ENCODE data around the gene MCTP1. TPM values are rescaled to one million over a fixed set of nuclear protein-coding genes. Genes with fewer than 3 reads are reported as not detected.
"Not testable (repeated sequence)": the region's sequence is repeated elsewhere in the genome, so short reads cannot be mapped to it uniquely, and the experiment has no call there.

The MCTP1 gene
- total and polyA plus RNA-seq, 4 donors: 8.2 to 54.6 (median 12.3) TPM

GRCh38 chr5:95216136-95216955, 68.5 kb downstream of the MCTP1 start:
- WGBS (ENCODE audit: insufficient coverage): 50% methylated on average over 1 of the region's 4 CpGs
- DNase-seq (ENCODE audit: low read depth in 4 of 6, low spot score in 6 of 6): peak in 1 of 6 donors; percentile 33
- Histone ChIP-seq H3K4me1 (ENCODE audit: control insufficient read depth, insufficient read depth, low read length) (no peaks in the 10 kb centered on the region), H3K9me3 (ENCODE audit: control insufficient read depth, insufficient read depth, low read length) (no peaks in the 10 kb centered on the region), H3K36me3 (ENCODE audit: control insufficient read depth, insufficient read depth, low read length) (no peaks in the 10 kb centered on the region), H3K27ac (ENCODE audit: low read depth, low read length) (no peak overlapping the region), H3K4me3 (ENCODE audit: low read depth, low read length) (no peak overlapping the region), H3K27me3 (ENCODE audit: control insufficient read depth, insufficient read depth, low read length) (no peaks in the 10 kb centered on the region)

GRCh38 chr5:95207811-95208210, 77.1 kb downstream of the MCTP1 start:
- not testable (repeated sequence) for H3K36me3 ChIP-seq (ENCODE audit: control insufficient read depth, insufficient read depth, low read length); H3K27me3 ChIP-seq (ENCODE audit: control insufficient read depth, insufficient read depth, low read length); H3K9me3 ChIP-seq (ENCODE audit: control insufficient read depth, insufficient read depth, low read length); H3K4me1 ChIP-seq (ENCODE audit: control insufficient read depth, insufficient read depth, low read length); H3K27ac ChIP-seq (ENCODE audit: low read depth, low read length); H3K4me3 ChIP-seq (ENCODE audit: low read depth, low read length); DNase-seq (ENCODE audit: low read depth in 4 of 6, low spot score in 6 of 6)
- WGBS (ENCODE audit: insufficient coverage): no CpG with 5 or more reads among the region's 5 CpGs

- no peaks in the 10 kb centered on the region for H3K9me3 ChIP-seq (ENCODE audit: control insufficient read depth, insufficient read depth, low read length)
- no peak overlapping the region for H3K27ac ChIP-seq (ENCODE audit: low read depth, low read length)
- 74% methylated on average over 2 of the region's 4 CpGs for WGBS (ENCODE audit: insufficient coverage)
- no peak overlapping the region for H3K4me3 ChIP-seq (ENCODE audit: low read depth, low read length)
- H3K4me1 ChIP-seq (ENCODE audit: control insufficient read depth, insufficient read depth, low read length): no peaks in the 10 kb centered on the region
- no peak for DNase-seq (ENCODE audit: low read depth in 4 of 6, low spot score in 6 of 6)
- no peaks in the 10 kb centered on the region for H3K36me3 ChIP-seq (ENCODE audit: control insufficient read depth, insufficient read depth, low read length)
- no peaks in the 10 kb centered on the region for H3K27me3 ChIP-seq (ENCODE audit: control insufficient read depth, insufficient read depth, low read length)
Measured at GRCh38 chr5:95194856-95195255, 90.0 kb downstream of the MCTP1 start.

GRCh38 chr5:95191330-95191729, 93.6 kb downstream of the MCTP1 start:
- Histone ChIP-seq H3K4me1 (ENCODE audit: control insufficient read depth, insufficient read depth, low read length) (no peaks in the 10 kb centered on the region), H3K9me3 (ENCODE audit: control insufficient read depth, insufficient read depth, low read length) (no peaks in the 10 kb centered on the region), H3K4me3 (ENCODE audit: low read depth, low read length) (no peak overlapping the region), H3K36me3 (ENCODE audit: control insufficient read depth, insufficient read depth, low read length) (no peaks in the 10 kb centered on the region), H3K27me3 (ENCODE audit: control insufficient read depth, insufficient read depth, low read length) (no peaks in the 10 kb centered on the region), H3K27ac (ENCODE audit: low read depth, low read length) (no peak overlapping the region)
- DNase-seq (ENCODE audit: low read depth in 4 of 6, low spot score in 6 of 6): no peak
- WGBS (ENCODE audit: insufficient coverage): no CpG with 5 or more reads among the region's 2 CpGs

GRCh38 chr5:95184924-95185323, 100.0 kb downstream of the MCTP1 start:
- WGBS (ENCODE audit: insufficient coverage): 94% methylated on average over 3 of the region's 4 CpGs
- no peak overlapping the region for H3K27ac ChIP-seq (ENCODE audit: low read depth, low read length)
- no peaks in the 10 kb centered on the region for H3K4me1 ChIP-seq (ENCODE audit: control insufficient read depth, insufficient read depth, low read length)
- no peak for DNase-seq (ENCODE audit: low read depth in 4 of 6, low spot score in 6 of 6)
- no peaks in the 10 kb centered on the region for H3K36me3 ChIP-seq (ENCODE audit: control insufficient read depth, insufficient read depth, low read length)
- no peaks in the 10 kb centered on the region for H3K9me3 ChIP-seq (ENCODE audit: control insufficient read depth, insufficient read depth, low read length)
- H3K27me3 ChIP-seq (ENCODE audit: control insufficient read depth, insufficient read depth, low read length): no peaks in the 10 kb centered on the region
- no peak overlapping the region for H3K4me3 ChIP-seq (ENCODE audit: low read depth, low read length)

- no CpG with 5 or more reads among the region's 3 CpGs for WGBS (ENCODE audit: insufficient coverage)
- DNase-seq (ENCODE audit: low read depth in 4 of 6, low spot score in 6 of 6): no peak
- no peaks in the 10 kb centered on the region for H3K9me3 ChIP-seq (ENCODE audit: control insufficient read depth, insufficient read depth, low read length)
Measured at GRCh38 chr5:95181644-95182043, 103.2 kb downstream of the MCTP1 start.

GRCh38 chr5:95178046-95178651, 106.7 kb downstream of the MCTP1 start:
- no peak overlapping the region for H3K4me3 ChIP-seq (ENCODE audit: low read depth, low read length)
- no peak overlapping the region for H3K27ac ChIP-seq (ENCODE audit: low read depth, low read length)
- H3K27me3 ChIP-seq (ENCODE audit: control insufficient read depth, insufficient read depth, low read length): no peaks in the 10 kb centered on the region
- WGBS (ENCODE audit: insufficient coverage): 17% methylated on average over 4 of the region's 4 CpGs
- H3K36me3 ChIP-seq (ENCODE audit: control insufficient read depth, insufficient read depth, low read length): no peaks in the 10 kb centered on the region
- no peaks in the 10 kb centered on the region for H3K9me3 ChIP-seq (ENCODE audit: control insufficient read depth, insufficient read depth, low read length)
- no peaks in the 10 kb centered on the region for H3K4me1 ChIP-seq (ENCODE audit: control insufficient read depth, insufficient read depth, low read length)
- DNase-seq (ENCODE audit: low read depth in 4 of 6, low spot score in 6 of 6): peak in 1 of 6 donors; percentile 30

More at GRCh38 chr5:95181644-95182043, 103.2 kb downstream of the MCTP1 start:
- Histone ChIP-seq H3K27ac (ENCODE audit: low read depth, low read length) (no peak overlapping the region), H3K4me3 (ENCODE audit: low read depth, low read length) (no peak overlapping the region), H3K36me3 (ENCODE audit: control insufficient read depth, insufficient read depth, low read length) (no peaks in the 10 kb centered on the region), H3K27me3 (ENCODE audit: control insufficient read depth, insufficient read depth, low read length) (no peaks in the 10 kb centered on the region), H3K4me1 (ENCODE audit: control insufficient read depth, insufficient read depth, low read length) (no peaks in the 10 kb centered on the region)

- no peaks in the 10 kb centered on the region for H3K36me3 ChIP-seq (ENCODE audit: control insufficient read depth, insufficient read depth, low read length)
- WGBS (ENCODE audit: insufficient coverage): 100% methylated on average over 2 of the region's 4 CpGs
Measured at GRCh38 chr5:95177456-95177855, 107.4 kb downstream of the MCTP1 start.

GRCh38 chr5:95175106-95175505, 109.8 kb downstream of the MCTP1 start:
- no peak overlapping the region for H3K27ac ChIP-seq (ENCODE audit: low read depth, low read length)
- H3K36me3 ChIP-seq (ENCODE audit: control insufficient read depth, insufficient read depth, low read length): no peaks in the 10 kb centered on the region
- DNase-seq (ENCODE audit: low read depth in 4 of 6, low spot score in 6 of 6): no peak
- WGBS (ENCODE audit: insufficient coverage): 43% methylated on average over 2 of the region's 3 CpGs
- no peaks in the 10 kb centered on the region for H3K4me1 ChIP-seq (ENCODE audit: control insufficient read depth, insufficient read depth, low read length)
- no peaks in the 10 kb centered on the region for H3K27me3 ChIP-seq (ENCODE audit: control insufficient read depth, insufficient read depth, low read length)
- no peak overlapping the region for H3K4me3 ChIP-seq (ENCODE audit: low read depth, low read length)
- H3K9me3 ChIP-seq (ENCODE audit: control insufficient read depth, insufficient read depth, low read length): no peaks in the 10 kb centered on the region

More at GRCh38 chr5:95177456-95177855, 107.4 kb downstream of the MCTP1 start:
- H3K4me3 ChIP-seq (ENCODE audit: low read depth, low read length): no peak overlapping the region
- no peak overlapping the region for H3K27ac ChIP-seq (ENCODE audit: low read depth, low read length)
- H3K4me1 ChIP-seq (ENCODE audit: control insufficient read depth, insufficient read depth, low read length): no peaks in the 10 kb centered on the region
- peak in 1 of 6 donors; percentile 18 for DNase-seq (ENCODE audit: low read depth in 4 of 6, low spot score in 6 of 6)
- H3K9me3 ChIP-seq (ENCODE audit: control insufficient read depth, insufficient read depth, low read length): no peaks in the 10 kb centered on the region
- H3K27me3 ChIP-seq (ENCODE audit: control insufficient read depth, insufficient read depth, low read length): no peaks in the 10 kb centered on the region

GRCh38 chr5:95172659-95173058, 112.2 kb downstream of the MCTP1 start:
- Histone ChIP-seq H3K9me3 (ENCODE audit: control insufficient read depth, insufficient read depth, low read length) (no peaks in the 10 kb centered on the region), H3K4me1 (ENCODE audit: control insufficient read depth, insufficient read depth, low read length) (no peaks in the 10 kb centered on the region), H3K36me3 (ENCODE audit: control insufficient read depth, insufficient read depth, low read length) (no peaks in the 10 kb centered on the region), H3K27ac (ENCODE audit: low read depth, low read length) (no peak overlapping the region), H3K27me3 (ENCODE audit: control insufficient read depth, insufficient read depth, low read length) (no peaks in the 10 kb centered on the region), H3K4me3 (ENCODE audit: low read depth, low read length) (no peak overlapping the region)
- DNase-seq (ENCODE audit: low read depth in 4 of 6, low spot score in 6 of 6): no peak

Data from spinal cord (tissue), 10 donors.